ENCODE data around the gene GPANK1.

- TF ChIP-seq POLR2A (IDR thresholded peaks at IDR 0.05; ENCODE audit: low read depth, low read length) = no peak
- no peak for TF ChIP-seq CTCF (conservative IDR thresholded peaks at IDR 0.05; ENCODE audit: low read depth, low read length)
- TF ChIP-seq RAD21 (IDR thresholded peaks at IDR 0.05; ENCODE audit: low read length) = no peak
- no peak for TF ChIP-seq CHD1 (IDR thresholded peaks at IDR 0.05; ENCODE audit: low read depth, low read length)
- TF ChIP-seq CEBPB (IDR thresholded peaks at IDR 0.05; ENCODE audit: low read depth, low read length) = no peak
- no peak for TF ChIP-seq MAFK (IDR thresholded peaks at IDR 0.05; ENCODE audit: low read depth, low read length)
- TF ChIP-seq USF2 (IDR thresholded peaks at IDR 0.05; ENCODE audit: low read depth, low read length) = no peak
- TF ChIP-seq MXI1 (IDR thresholded peaks at IDR 0.05; ENCODE audit: borderline replicate concordance, low read depth, low read length) = no peak
- TF ChIP-seq MAZ (IDR thresholded peaks at IDR 0.05; ENCODE audit: borderline replicate concordance, low read depth, low read length) = no peak
- no peak for TF ChIP-seq ELK1 (IDR thresholded peaks at IDR 0.05; ENCODE audit: borderline replicate concordance, low read depth, low read length)
- no peak for TF ChIP-seq FOS (IDR thresholded peaks at IDR 0.05; ENCODE audit: low read depth, low read length)
Measured at GRCh38 chr6:31614684-31615578, 49.9 kb downstream of the GPANK1 start, which contains the start of gene AIF1.

All from IMR-90 (cell line).